Left ventricle myocardium inferior (tissue), 1 donor: ENCODE data around the gene WNT2. TPM values are rescaled to one million over a fixed set of nuclear protein-coding genes. Genes with fewer than 3 reads are reported as not detected.
A peak's percentile ranks its signal among the peaks of the same experiment; 100 is the strongest.

Experiments
- DNase-seq: peaks from one replicate; pipeline ENCODE4 v3.0.0-alpha.2; 2020
- H3K27ac ChIP-seq: fragments of 200-600 bp; replicated peaks from 2 replicates; pipeline ENCODE4 v1.8.0; 2021
- H3K27me3 ChIP-seq: fragments of 200-600 bp; 2 replicates; pipeline ENCODE4 v1.8.0; 2021; ENCODE audit warnings: low read depth
- H3K36me3 ChIP-seq: fragments of 200-600 bp; 2 replicates; pipeline ENCODE4 v1.8.0; 2021
- H3K4me1 ChIP-seq: fragments of 200-600 bp; 2 replicates; pipeline ENCODE4 v1.8.0; 2021
- H3K4me3 ChIP-seq: fragments of 200-600 bp; 2 replicates; pipeline ENCODE4 v1.8.0; 2021; ENCODE audit warnings: mild to moderate bottlenecking, moderate library complexity
- H3K9me3 ChIP-seq: fragments of 200-600 bp; replicated peaks from 2 replicates; pipeline ENCODE4 v1.8.0; 2021
- CTCF ChIP-seq: fragments of 200-600 bp; IDR thresholded peaks from 2 replicates; pipeline ENCODE4 v1.8.0; 2021; ENCODE audit warnings: antibody characterized with exemption, mild to moderate bottlenecking, borderline replicate concordance
- intact Hi-C: fragments of 100-400 bp; cut with micrococcal nuclease; formaldehyde crosslinking; loops from one replicate; pipeline ENCODE4 v1.11.0; 2022
- total RNA-seq: library from RNA; stranded (reverse); fragmentation: NEBNext Ultra II Directional; extraction: Animal tissue kit (Norgen Biotek cat#: 25700); gene quantifications from one replicate; pipeline ENCODE4 v1.2.1, GENCODE V29; 2021
- donor health status: DM: no; HTN: yes; CAD: no; lungs with severe emphysema.

The WNT2 gene
- total RNA-seq, 1 donor from 2014 or later: 0.14 TPM

GRCh38 chr7:117323305-117323850 lies 520 bp upstream of the WNT2 start:
- TF ChIP-seq CTCF: no peak
- Histone ChIP-seq H3K27ac (no peak overlapping the region), H3K4me1 (peaks cover 27% of the 10 kb centered on the region), H3K36me3 (no peaks in the 10 kb centered on the region), H3K9me3 (no peaks in the 10 kb centered on the region), H3K27me3 (peaks cover 76% of the 10 kb centered on the region), H3K4me3 (peak overlapping the region; percentile 61)
- intact Hi-C loops: no loop called here
- DNase-seq: no peak

GRCh38 chr7:117320523-117320922 lies 2.3 kb downstream of the WNT2 start:
- H3K27me3 ChIP-seq: peaks cover 66% of the 10 kb centered on the region
- no peak for DNase-seq
- H3K9me3 ChIP-seq: no peaks in the 10 kb centered on the region

GRCh38 chr7:117319181-117319580 lies 3.7 kb downstream of the WNT2 start:
- Histone ChIP-seq H3K9me3 (no peaks in the 10 kb centered on the region), H3K36me3 (no peaks in the 10 kb centered on the region), H3K4me1 (peaks cover 18% of the 10 kb centered on the region), H3K27me3 (peaks cover 52% of the 10 kb centered on the region), H3K4me3 (no peak overlapping the region), H3K27ac (no peak overlapping the region)
- no peak for DNase-seq
- intact Hi-C loops: no loop called here
- TF ChIP-seq CTCF: no peak

More at GRCh38 chr7:117320523-117320922, 2.3 kb downstream of the WNT2 start:
- peaks cover 27% of the 10 kb centered on the region for H3K4me1 ChIP-seq
- H3K36me3 ChIP-seq: no peaks in the 10 kb centered on the region
- no peak overlapping the region for H3K27ac ChIP-seq
- intact Hi-C loops: no loop called here
- no peak overlapping the region for H3K4me3 ChIP-seq
- no peak for TF ChIP-seq CTCF

GRCh38 chr7:117313582-117313981 lies 9.3 kb downstream of the WNT2 start:
- no peak for TF ChIP-seq CTCF
- intact Hi-C loops: no loop called here
- no peak overlapping the region for H3K4me3 ChIP-seq
- H3K36me3 ChIP-seq: no peaks in the 10 kb centered on the region
- H3K9me3 ChIP-seq: no peaks in the 10 kb centered on the region
- H3K4me1 ChIP-seq: no peaks in the 10 kb centered on the region
- peaks cover 3% of the 10 kb centered on the region for H3K27me3 ChIP-seq
- H3K27ac ChIP-seq: no peak overlapping the region
- no peak for DNase-seq

- no peak for DNase-seq
- no peak overlapping the region for H3K4me3 ChIP-seq
- no peaks in the 10 kb centered on the region for H3K36me3 ChIP-seq
- no peaks in the 10 kb centered on the region for H3K9me3 ChIP-seq
- intact Hi-C loops: no loop called here
- H3K27ac ChIP-seq: no peak overlapping the region
- no peaks in the 10 kb centered on the region for H3K4me1 ChIP-seq
- no peak for TF ChIP-seq CTCF
- no peaks in the 10 kb centered on the region for H3K27me3 ChIP-seq
Observed at GRCh38 chr7:117312593-117313580, 10.0 kb downstream of the WNT2 start.
